Measurements from ENCODE around the gene ZBTB26. TPM values are rescaled to one million over a fixed set of nuclear protein-coding genes. Genes with fewer than 3 reads are reported as not detected.

ZBTB26 gene
- total RNA-seq, 1 experiment from 2014 or later: 7.8 TPM

- TF ChIP-seq, protein P1, sequence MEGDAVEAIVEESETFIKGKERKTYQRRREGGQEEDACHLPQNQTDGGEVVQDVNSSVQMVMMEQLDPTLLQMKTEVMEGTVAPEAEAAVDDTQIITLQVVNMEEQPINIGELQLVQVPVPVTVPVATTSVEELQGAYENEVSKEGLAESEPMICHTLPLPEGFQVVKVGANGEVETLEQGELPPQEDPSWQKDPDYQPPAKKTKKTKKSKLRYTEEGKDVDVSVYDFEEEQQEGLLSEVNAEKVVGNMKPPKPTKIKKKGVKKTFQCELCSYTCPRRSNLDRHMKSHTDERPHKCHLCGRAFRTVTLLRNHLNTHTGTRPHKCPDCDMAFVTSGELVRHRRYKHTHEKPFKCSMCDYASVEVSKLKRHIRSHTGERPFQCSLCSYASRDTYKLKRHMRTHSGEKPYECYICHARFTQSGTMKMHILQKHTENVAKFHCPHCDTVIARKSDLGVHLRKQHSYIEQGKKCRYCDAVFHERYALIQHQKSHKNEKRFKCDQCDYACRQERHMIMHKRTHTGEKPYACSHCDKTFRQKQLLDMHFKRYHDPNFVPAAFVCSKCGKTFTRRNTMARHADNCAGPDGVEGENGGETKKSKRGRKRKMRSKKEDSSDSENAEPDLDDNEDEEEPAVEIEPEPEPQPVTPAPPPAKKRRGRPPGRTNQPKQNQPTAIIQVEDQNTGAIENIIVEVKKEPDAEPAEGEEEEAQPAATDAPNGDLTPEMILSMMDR (IDR thresholded peaks at IDR 0.05): no peak
- TF ChIP-seq ETV6 (CRISPR knock-in tag; IDR thresholded peaks at IDR 0.05) (peak; percentile 61; the same call in 1 of the 2 replicates), ZNF232 (CRISPR knock-in tag; IDR thresholded peaks at IDR 0.05) (0 out of 2 replicates have a peak, but pooled peaks have one; percentile 22), TEAD1 (CRISPR knock-in tag; IDR thresholded peaks at IDR 0.05) (0 out of 2 replicates have a peak, but pooled peaks have one; percentile 14), ZNF317 (CRISPR knock-in tag; IDR thresholded peaks at IDR 0.05; ENCODE audit: borderline replicate concordance, low read depth) (peak; percentile 100), FOXP1 (CRISPR knock-in tag; IDR thresholded peaks at IDR 0.05; ENCODE audit: borderline replicate concordance) (peak; percentile 72; the same call in 1 of the 2 replicates), SP1 (CRISPR knock-in tag; conservative IDR thresholded peaks at IDR 0.05) (peak; percentile 90), PRRX2 (CRISPR knock-in tag; IDR thresholded peaks at IDR 0.05) (no peak), GABPB1 (CRISPR knock-in tag; IDR thresholded peaks at IDR 0.05) (peak; percentile 10; the same call in 1 of the 2 replicates), ZNF281 (CRISPR knock-in tag; IDR thresholded peaks at IDR 0.05) (peak; percentile 42; the same call in 1 of the 2 replicates), ERG (CRISPR knock-in tag; IDR thresholded peaks at IDR 0.05) (0 out of 2 replicates have a peak, but pooled peaks have one; percentile 39), SMAD3 (CRISPR knock-in tag; IDR thresholded peaks at IDR 0.05; ENCODE audit: borderline replicate concordance) (0 out of 2 replicates have a peak, but pooled peaks have one; percentile 24), EMX1 (CRISPR knock-in tag; IDR thresholded peaks at IDR 0.05) (no peak)
- TF ChIP-seq, protein P2, sequence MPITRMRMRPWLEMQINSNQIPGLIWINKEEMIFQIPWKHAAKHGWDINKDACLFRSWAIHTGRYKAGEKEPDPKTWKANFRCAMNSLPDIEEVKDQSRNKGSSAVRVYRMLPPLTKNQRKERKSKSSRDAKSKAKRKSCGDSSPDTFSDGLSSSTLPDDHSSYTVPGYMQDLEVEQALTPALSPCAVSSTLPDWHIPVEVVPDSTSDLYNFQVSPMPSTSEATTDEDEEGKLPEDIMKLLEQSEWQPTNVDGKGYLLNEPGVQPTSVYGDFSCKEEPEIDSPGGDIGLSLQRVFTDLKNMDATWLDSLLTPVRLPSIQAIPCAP (CRISPR knock-in tag; IDR thresholded peaks at IDR 0.05): 0 out of 2 replicates have a peak, but pooled peaks have one; percentile 44
- TF ChIP-seq, protein P3, sequence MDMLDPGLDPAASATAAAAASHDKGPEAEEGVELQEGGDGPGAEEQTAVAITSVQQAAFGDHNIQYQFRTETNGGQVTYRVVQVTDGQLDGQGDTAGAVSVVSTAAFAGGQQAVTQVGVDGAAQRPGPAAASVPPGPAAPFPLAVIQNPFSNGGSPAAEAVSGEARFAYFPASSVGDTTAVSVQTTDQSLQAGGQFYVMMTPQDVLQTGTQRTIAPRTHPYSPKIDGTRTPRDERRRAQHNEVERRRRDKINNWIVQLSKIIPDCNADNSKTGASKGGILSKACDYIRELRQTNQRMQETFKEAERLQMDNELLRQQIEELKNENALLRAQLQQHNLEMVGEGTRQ (CRISPR knock-in tag; IDR thresholded peaks at IDR 0.05): peak; percentile 72
These were observed 9.7 kb upstream of the ZBTB26 start, which contains the start of gene RABGAP1 (continued) for GRCh38 chr9:122940749-122941581.

- CTCF ChIA-PET: interaction anchor here (0.7 to 1.5 kb wide), 4 partner anchors 9 to 409 kb away, joined by 3 to 10 read pairs (median 4); partner anchors contain the start of gene ZBTB26
- H3K4me1 Mint-ChIP-seq: peaks cover 16% of the 10 kb centered on the region
- TF ChIP-seq HMGXB4 (CRISPR knock-in tag; IDR thresholded peaks at IDR 0.05) (no peak), ERG (CRISPR knock-in tag; IDR thresholded peaks at IDR 0.05) (0 out of 2 replicates have a peak, but pooled peaks have one; percentile 35), USF1 (CRISPR knock-in tag; IDR thresholded peaks at IDR 0.05) (no peak), ZNF121 (CRISPR knock-in tag; IDR thresholded peaks at IDR 0.05) (no peak), EMX1 (CRISPR knock-in tag; IDR thresholded peaks at IDR 0.05) (0 out of 2 replicates have a peak, but pooled peaks have one; percentile 50), ZNF219 (CRISPR knock-in tag; IDR thresholded peaks at IDR 0.05; ENCODE audit: borderline replicate concordance) (no peak), ZNF671 (CRISPR knock-in tag; IDR thresholded peaks at IDR 0.05) (no peak)
- TF ChIP-seq, protein P1 (IDR thresholded peaks at IDR 0.05): no peak
These were observed 9.1 kb upstream of the ZBTB26 start for GRCh38 chr9:122940454-122940748.

More at GRCh38 chr9:122940454-122940748, 9.1 kb upstream of the ZBTB26 start:
- Mint-ChIP-seq H3K27me3 (ENCODE audit: low read depth) (no peaks in the 10 kb centered on the region; the same call in 1 of the 2 replicates), H3K4me3 (peak overlapping the region; percentile 92), H3K9me3 (no peaks in the 10 kb centered on the region), H3K36me3 (peaks cover 16% of the 10 kb centered on the region), H3K27ac (peak overlapping the region; percentile 91)
- no peak for DNase-seq (ENCODE audit: low spot score)
- POLR2A ChIA-PET: interaction anchor here (0.5 to 2.3 kb wide), 11 partner anchors 9 to 1973 kb away, joined by 3 to 44 read pairs (median 4); partner anchors contain the start of genes RC3H2, ZBTB26 and ZBTB6
- ATAC-seq: no peak

Measured in WTC11 (cell line).